ENCODE measurements around the gene XPO5. TPM values are rescaled to one million over a fixed set of nuclear protein-coding genes. Genes with fewer than 3 reads are reported as not detected.

Gene XPO5
- total RNA-seq, 2 donors from 2014 or later = 70.8 to 74.3 TPM

DNA sequence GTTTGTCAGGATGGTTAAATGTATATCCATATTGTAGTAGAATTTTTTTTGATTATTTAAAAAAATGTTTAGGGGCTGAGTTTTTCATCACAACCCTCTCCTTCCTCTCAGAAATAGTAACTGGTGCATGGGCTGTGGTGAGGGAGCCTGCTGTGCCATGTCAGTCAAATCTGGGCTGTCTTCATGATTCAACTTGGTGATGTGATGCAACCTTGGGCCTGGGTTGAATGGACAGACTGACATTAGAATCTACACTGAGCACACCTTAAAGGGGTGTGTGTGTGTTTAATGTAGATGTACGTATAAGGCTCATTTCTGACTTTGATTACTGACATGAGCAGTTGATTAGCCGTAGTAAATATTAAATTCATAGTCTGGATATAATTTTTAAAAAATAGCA, 94.8 kb downstream of the XPO5 start:
- Histone ChIP-seq H3K27me3 (ENCODE audit: control insufficient read depth, insufficient read depth, low read length, poor library complexity, severe bottlenecking) (no peaks in the 10 kb centered on the region), H3K9ac (ENCODE audit: extremely low read depth, low read length, poor library complexity, severe bottlenecking) (no peak overlapping the region), H3K27ac (ENCODE audit: low read depth, low read length) (no peak overlapping the region), H3K4me1 (ENCODE audit: control insufficient read depth, insufficient read depth, low read length) (peaks cover 5% of the 10 kb centered on the region), H3K9me3 (ENCODE audit: control insufficient read depth, low read length) (no peaks in the 10 kb centered on the region), H3K36me3 (ENCODE audit: control insufficient read depth, insufficient read depth, low read length) (peaks cover 17% of the 10 kb centered on the region), H3K4me3 (ENCODE audit: low read length) (no peak overlapping the region)
- Mint-ChIP-seq H3K27ac (no peak overlapping the region), H3K27me3 (ENCODE audit: insufficient read depth) (no peaks in the 10 kb centered on the region), H3K36me3 (ENCODE audit: low read depth) (peaks cover 9% of the 10 kb centered on the region), H3K4me3 (no peak overlapping the region), H3K4me1 (peaks cover 37% of the 10 kb centered on the region), H3K9me3 (no peaks in the 10 kb centered on the region)
- no peak for DNase-seq
- TF ChIP-seq, protein P1, sequence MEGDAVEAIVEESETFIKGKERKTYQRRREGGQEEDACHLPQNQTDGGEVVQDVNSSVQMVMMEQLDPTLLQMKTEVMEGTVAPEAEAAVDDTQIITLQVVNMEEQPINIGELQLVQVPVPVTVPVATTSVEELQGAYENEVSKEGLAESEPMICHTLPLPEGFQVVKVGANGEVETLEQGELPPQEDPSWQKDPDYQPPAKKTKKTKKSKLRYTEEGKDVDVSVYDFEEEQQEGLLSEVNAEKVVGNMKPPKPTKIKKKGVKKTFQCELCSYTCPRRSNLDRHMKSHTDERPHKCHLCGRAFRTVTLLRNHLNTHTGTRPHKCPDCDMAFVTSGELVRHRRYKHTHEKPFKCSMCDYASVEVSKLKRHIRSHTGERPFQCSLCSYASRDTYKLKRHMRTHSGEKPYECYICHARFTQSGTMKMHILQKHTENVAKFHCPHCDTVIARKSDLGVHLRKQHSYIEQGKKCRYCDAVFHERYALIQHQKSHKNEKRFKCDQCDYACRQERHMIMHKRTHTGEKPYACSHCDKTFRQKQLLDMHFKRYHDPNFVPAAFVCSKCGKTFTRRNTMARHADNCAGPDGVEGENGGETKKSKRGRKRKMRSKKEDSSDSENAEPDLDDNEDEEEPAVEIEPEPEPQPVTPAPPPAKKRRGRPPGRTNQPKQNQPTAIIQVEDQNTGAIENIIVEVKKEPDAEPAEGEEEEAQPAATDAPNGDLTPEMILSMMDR (conservative IDR thresholded peaks at IDR 0.05) = no peak
- WGBS, 2 experiments (ENCODE audit: insufficient coverage in 1 of 2, insufficient read length in 1 of 2) = 90% methylated on average over 1 of the region's 2 CpGs; no CpG with 5 or more reads in 1 of the 2 experiments

DNA sequence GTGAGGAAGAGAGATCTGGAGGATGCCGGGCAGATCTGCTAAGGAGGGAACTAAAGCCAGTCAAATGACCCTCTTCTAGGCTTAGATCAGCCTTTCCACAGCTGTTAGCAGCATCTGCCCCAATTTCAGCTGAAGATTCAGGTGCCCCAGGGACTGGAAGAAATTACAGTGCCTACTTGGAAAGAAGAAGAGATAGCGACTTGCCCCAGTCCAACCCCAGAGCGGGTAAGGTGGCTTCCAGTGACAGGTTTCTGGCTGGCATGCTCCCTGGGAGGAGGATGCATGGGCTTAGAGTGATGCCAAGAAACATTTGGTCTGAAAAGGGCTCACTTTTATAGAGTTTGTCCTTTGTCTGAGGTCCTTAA, 97.8 kb downstream of the XPO5 start:
- Histone ChIP-seq H3K4me1 (ENCODE audit: control insufficient read depth, insufficient read depth, low read length) (peaks cover 5% of the 10 kb centered on the region), H3K27ac (ENCODE audit: low read depth, low read length) (no peak overlapping the region), H3K36me3 (ENCODE audit: control insufficient read depth, insufficient read depth, low read length) (peaks cover 17% of the 10 kb centered on the region), H3K9me3 (ENCODE audit: control insufficient read depth, low read length) (no peaks in the 10 kb centered on the region), H3K4me3 (ENCODE audit: low read length) (peak overlapping the region; percentile 88), H3K27me3 (ENCODE audit: control insufficient read depth, insufficient read depth, low read length, poor library complexity, severe bottlenecking) (no peaks in the 10 kb centered on the region), H3K9ac (ENCODE audit: extremely low read depth, low read length, poor library complexity, severe bottlenecking) (peak overlapping the region; percentile 87)
- H3K9me3 Mint-ChIP-seq = no peaks in the 10 kb centered on the region
- WGBS, 2 experiments (ENCODE audit: insufficient coverage in 1 of 2, insufficient read length in 1 of 2) = 54 to 60% methylated on average over 3 of the region's 3 CpGs
- H3K4me3 Mint-ChIP-seq = peak overlapping the region; percentile 83
- no peak for DNase-seq
- TF ChIP-seq, protein P1 (conservative IDR thresholded peaks at IDR 0.05) = no peak
- H3K27me3 Mint-ChIP-seq (ENCODE audit: insufficient read depth) = no peaks in the 10 kb centered on the region
- peaks cover 31% of the 10 kb centered on the region for H3K4me1 Mint-ChIP-seq
- peaks cover 9% of the 10 kb centered on the region for H3K36me3 Mint-ChIP-seq (ENCODE audit: low read depth)
- H3K27ac Mint-ChIP-seq = peak overlapping the region; percentile 91

DNA sequence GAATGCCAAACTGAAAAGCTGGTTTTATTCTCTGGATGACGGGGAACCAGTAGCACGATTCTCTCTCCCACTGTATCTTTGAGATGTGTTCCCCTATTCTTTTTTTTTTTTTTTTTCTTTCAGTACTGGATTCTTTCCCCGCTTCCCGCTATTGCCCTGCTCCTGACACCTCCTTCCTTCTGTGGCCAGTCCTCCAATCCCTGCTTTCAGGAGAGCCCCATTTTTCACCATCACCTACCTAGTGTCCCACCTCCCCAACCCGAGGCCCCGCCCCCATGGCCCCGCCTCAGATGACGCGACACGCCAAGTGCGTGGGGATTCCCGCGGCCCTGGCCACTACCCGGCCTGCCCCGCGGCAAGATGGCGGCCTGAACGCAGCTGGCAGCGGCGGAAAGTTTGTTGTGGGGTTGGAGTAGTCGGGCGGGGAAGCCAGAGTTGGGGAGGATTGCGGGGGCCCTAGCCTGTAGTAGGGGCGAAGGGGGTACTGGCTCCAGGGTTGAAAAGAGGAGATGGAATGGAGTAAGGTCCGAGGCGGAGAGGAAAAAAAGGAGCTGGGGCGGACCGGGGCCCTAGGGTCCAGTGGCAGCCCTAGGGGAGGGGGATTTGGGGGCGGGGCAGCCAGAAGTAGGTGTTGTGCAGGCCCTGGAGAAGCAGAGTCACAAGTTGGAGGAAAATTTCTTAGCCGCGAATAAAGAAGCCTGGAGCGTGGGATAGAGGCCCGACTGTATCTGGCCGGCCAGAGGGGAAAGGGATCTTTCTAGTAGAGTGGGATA, 98.4 kb downstream of the XPO5 start, which contains the start of gene TJAP1:
Gene TJAP1, plus strand, starts transcription at position 336 of the 773 bp plus-strand sequence. CDS start 21,432 bp downstream, outside the sequence.
- 5 to 27% methylated on average over 6 to 34 of the region's 34 CpGs for WGBS, 2 experiments (ENCODE audit: insufficient coverage in 1 of 2, insufficient read length in 1 of 2)

More for the DNA sequence above, 98.4 kb downstream of the XPO5 start, which contains the start of gene TJAP1:
- Histone ChIP-seq H3K9me3 (ENCODE audit: control insufficient read depth, low read length) (no peaks in the 10 kb centered on the region), H3K9ac (ENCODE audit: extremely low read depth, low read length, poor library complexity, severe bottlenecking) (peak within 1 kb of the TSS; percentile 87), H3K4me1 (ENCODE audit: control insufficient read depth, insufficient read depth, low read length) (peaks cover 5% of the 10 kb centered on the region), H3K4me3 (ENCODE audit: low read length) (peak within 1 kb of the TSS; percentile 88), H3K27me3 (ENCODE audit: control insufficient read depth, insufficient read depth, low read length, poor library complexity, severe bottlenecking) (no peaks in the 10 kb centered on the region), H3K36me3 (ENCODE audit: control insufficient read depth, insufficient read depth, low read length) (peaks cover 13% of the 10 kb centered on the region), H3K27ac (ENCODE audit: low read depth, low read length) (peak within 1 kb of the TSS; percentile 60)
- DNase-seq = peak; percentile 98
- peaks cover 30% of the 10 kb centered on the region for H3K4me1 Mint-ChIP-seq
- H3K27ac Mint-ChIP-seq = peak within 1 kb of the TSS; percentile 91
- peaks cover 9% of the 10 kb centered on the region for H3K36me3 Mint-ChIP-seq (ENCODE audit: low read depth)
- TF ChIP-seq, protein P1 (conservative IDR thresholded peaks at IDR 0.05) = no peak
- peak within 1 kb of the TSS; percentile 83 for H3K4me3 Mint-ChIP-seq
- H3K9me3 Mint-ChIP-seq = no peaks in the 10 kb centered on the region
- no peaks in the 10 kb centered on the region for H3K27me3 Mint-ChIP-seq (ENCODE audit: insufficient read depth)
